HepG2 (cell line): ENCODE data around the gene CMC1. TPM values are rescaled to one million over a fixed set of nuclear protein-coding genes. Genes with fewer than 3 reads are reported as not detected.

ENCODE experiments used
- ARHGAP35 ChIP-seq: sonication (generic); formaldehyde crosslinking; IDR thresholded peaks from 2 replicates; pipeline ENCODE4 v1.9.0; 2022; ENCODE audit warnings: mild to moderate bottlenecking, inconsistent platforms, moderate library complexity, missing genetic modification reagents, borderline replicate concordance
- CBX2 ChIP-seq, 2 experiments: fragments of 200-600 bp in 1 of 2; sonication (generic); formaldehyde crosslinking in 1 of 2; IDR thresholded peaks; 2 replicates each; pipeline versions ENCODE4 v1.7.0 to v1.8.1; 2018 to 2022; ENCODE audit warnings: low read depth in 2 of 2, low read length in 1 of 2, mild to moderate bottlenecking in 1 of 2, missing genetic modification reagents in 1 of 2
- KDM2A ChIP-seq: sonication (generic); formaldehyde crosslinking; IDR thresholded peaks from 2 replicates; pipeline ENCODE4 v1.4.0; 2020; ENCODE audit warnings: low read depth, missing genetic modification reagents, borderline replicate concordance
- KDM5A ChIP-seq: fragments of 200-600 bp; sonication (generic); IDR thresholded peaks from 2 replicates; pipeline ENCODE4 v1.7.0; 2018; ENCODE audit warnings: antibody characterized with exemption, mild to moderate bottlenecking, low read length, borderline replicate concordance
- KLF9 ChIP-seq: IDR thresholded peaks from 2 replicates; pipeline ENCODE4 v1.6.1; 2016; ENCODE audit warnings: low read depth
- LCORL ChIP-seq, 2 experiments: fragments of 450-650 bp in 1 of 2; sonication (generic) in 1 of 2; formaldehyde crosslinking in 1 of 2; IDR thresholded peaks; 2 replicates each; pipeline versions ENCODE4 v1.5.0 to v1.6.1; 2017 to 2020; ENCODE audit warnings: antibody characterized with exemption in 1 of 2, missing genetic modification reagents in 1 of 2
- MAFG ChIP-seq: sonication (generic); formaldehyde crosslinking; IDR thresholded peaks from 2 replicates; pipeline ENCODE4 v1.5.1; 2020; ENCODE audit warnings: mild to moderate bottlenecking, missing genetic modification reagents
- NFKB2 ChIP-seq: sonication (generic); formaldehyde crosslinking; IDR thresholded peaks from 2 replicates; pipeline ENCODE4 v1.4.0; 2020; ENCODE audit warnings: missing genetic modification reagents, borderline replicate concordance
- PTBP1 ChIP-seq: fragments of 200-400 bp; formaldehyde crosslinking; IDR thresholded peaks from 2 replicates; pipeline ENCODE4 v1.6.1; 2018; ENCODE audit warnings: low read length, low read depth; ENCODE audit not compliant: poor library complexity, severe bottlenecking
- RCOR2 ChIP-seq: IDR thresholded peaks from 2 replicates; pipeline ENCODE4 v1.6.1; 2016; ENCODE audit warnings: missing biosample characterization, missing genetic modification reagents
- SMAD1 ChIP-seq: sonication (generic); formaldehyde crosslinking; IDR thresholded peaks from 2 replicates; pipeline ENCODE4 v1.4.0; 2020; ENCODE audit warnings: missing genetic modification reagents, low read depth, mild to moderate bottlenecking, borderline replicate concordance
- SP2 ChIP-seq: sonication (generic); formaldehyde crosslinking; IDR thresholded peaks from 2 replicates; pipeline ENCODE4 v1.5.1; 2020; ENCODE audit warnings: mild to moderate bottlenecking, missing genetic modification reagents
- TOPORS ChIP-seq: sonication (generic); formaldehyde crosslinking; IDR thresholded peaks from 2 replicates; pipeline ENCODE4 v1.8.0; 2023; ENCODE audit warnings: mild to moderate bottlenecking, missing genetic modification reagents
- ZNF501 ChIP-seq: sonication (generic); formaldehyde crosslinking; IDR thresholded peaks from 2 replicates; pipeline ENCODE4 v1.5.1; 2020; ENCODE audit warnings: mild to moderate bottlenecking, moderate library complexity, missing genetic modification reagents
- ZNF567 ChIP-seq: sonication (generic); formaldehyde crosslinking; IDR thresholded peaks from 2 replicates; pipeline ENCODE4 v1.8.1; 2023; ENCODE audit warnings: mild to moderate bottlenecking, missing genetic modification reagents, borderline replicate concordance
- polyA plus RNA-seq, 8 experiments: library from polyadenylated mRNA; depleted of rRNA in 3 of 8; stranded (reverse) in 7 of 8; unstranded in 1 of 8; fragments of >200 nt; fragmentation: Illumina TruSeq in 4 of 8; extraction: Trizol in 4 of 8; gene quantifications; 2 replicates each; pipeline versions ENCODE4 v1.2.1 to v1.2.3, GENCODE V29; 2011 to 2016; ENCODE audit warnings: low read depth in 4 of 8, missing spikeins in 1 of 8, mixed read lengths in 1 of 8; ENCODE audit not compliant: insufficient read depth in 1 of 8
- total RNA-seq, 5 experiments: library from RNA; depleted of rRNA; stranded (reverse); fragments of >200 nt; fragmentation: Illumina TruSeq; extraction: Trizol; gene quantifications; 2 replicates each; pipeline ENCODE4 v1.2.3, GENCODE V29; 2016; ENCODE audit warnings: low read depth in 1 of 5
- TF ChIP-seq, protein P1 (sequence below): IDR thresholded peaks from 2 replicates; pipeline ENCODE4 v1.6.1; 2016; ENCODE audit warnings: missing compliant biosample characterization, missing genetic modification reagents, borderline replicate concordance
- TF ChIP-seq, protein P2 (sequence below): sonication (generic); formaldehyde crosslinking; IDR thresholded peaks from 2 replicates; pipeline ENCODE4 v1.5.1; 2020; ENCODE audit warnings: missing genetic modification reagents, mild to moderate bottlenecking, borderline replicate concordance
- TF ChIP-seq, protein P3 (sequence below): IDR thresholded peaks from 2 replicates; pipeline ENCODE4 v1.6.1; 2016; ENCODE audit warnings: low read depth, borderline replicate concordance

The CMC1 gene
- total and polyA plus RNA-seq, 2 of the 13 experiments (the other 11 are each of a cell fraction or from before 2014, with no cell fraction given): 22.1 to 29.5 TPM

DNA sequence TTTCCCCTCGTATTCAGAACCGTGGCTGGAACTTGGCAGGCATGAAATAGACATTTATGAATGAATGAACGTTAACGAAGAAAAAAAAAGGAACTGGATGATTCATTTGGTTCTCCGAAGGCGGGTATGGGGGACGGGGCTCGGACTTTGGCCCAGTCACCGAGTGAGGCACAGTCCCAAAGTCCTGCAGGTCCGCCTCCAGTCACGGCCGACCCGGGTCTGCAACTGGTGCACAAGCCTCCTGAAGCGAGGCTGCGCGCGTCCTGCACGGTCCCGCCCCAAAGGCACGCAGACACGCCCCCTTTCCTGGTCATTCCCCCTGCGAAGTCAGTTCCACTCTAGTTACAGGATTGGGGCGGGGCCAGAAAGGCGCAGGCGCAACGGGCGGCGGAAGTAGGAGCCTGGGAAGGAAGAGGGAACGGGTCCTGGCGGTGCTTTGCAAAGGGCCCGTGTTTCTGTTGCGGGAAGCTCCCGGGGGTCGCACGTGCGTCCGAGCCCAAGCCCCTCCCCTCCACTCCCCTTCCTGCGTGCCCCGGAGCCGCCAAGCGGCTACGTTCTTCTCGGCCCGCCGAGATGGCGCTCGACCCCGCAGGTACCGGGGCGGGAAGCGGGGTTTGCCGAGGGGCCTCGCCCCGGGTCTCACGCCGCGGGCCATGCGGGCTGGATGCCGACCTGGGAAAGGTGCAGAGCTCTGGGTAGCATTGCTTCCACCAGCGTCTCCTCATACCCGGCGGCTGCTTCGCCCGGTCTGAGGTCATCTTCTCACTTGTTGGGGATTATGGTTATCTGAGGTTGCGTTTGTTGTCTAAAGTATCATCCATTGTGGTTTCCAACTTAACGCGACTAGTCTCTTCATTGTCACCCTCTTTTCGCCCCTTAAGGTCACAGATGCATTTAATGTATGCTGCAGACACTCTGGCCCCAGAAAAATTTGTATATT, at the start of gene CMC1 (continued):
- TF ChIP-seq, protein P1, sequence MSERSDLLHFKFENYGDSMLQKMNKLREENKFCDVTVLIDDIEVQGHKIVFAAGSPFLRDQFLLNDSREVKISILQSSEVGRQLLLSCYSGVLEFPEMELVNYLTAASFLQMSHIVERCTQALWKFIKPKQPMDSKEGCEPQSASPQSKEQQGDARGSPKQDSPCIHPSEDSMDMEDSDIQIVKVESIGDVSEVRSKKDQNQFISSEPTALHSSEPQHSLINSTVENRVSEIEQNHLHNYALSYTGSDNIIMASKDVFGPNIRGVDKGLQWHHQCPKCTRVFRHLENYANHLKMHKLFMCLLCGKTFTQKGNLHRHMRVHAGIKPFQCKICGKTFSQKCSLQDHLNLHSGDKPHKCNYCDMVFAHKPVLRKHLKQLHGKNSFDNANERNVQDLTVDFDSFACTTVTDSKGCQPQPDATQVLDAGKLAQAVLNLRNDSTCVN (CRISPR knock-in tag): no peak; the same call in 1 of the 2 replicates
- TF ChIP-seq KDM2A (CRISPR knock-in tag) (peak; percentile 95), NFKB2 (CRISPR knock-in tag) (peak; percentile 98; the same call in 1 of the 2 replicates), ZNF501 (CRISPR knock-in tag) (peak; percentile 98), CBX2 (IDR thresholded peaks at IDR 0.05; ENCODE audit: low read depth, low read length) (no peak), CBX2 (CRISPR knock-in tag; IDR thresholded peaks at IDR 0.05; ENCODE audit: low read depth) (peak; percentile 60; the same call in 1 of the 2 replicates), SP2 (CRISPR knock-in tag) (peak; percentile 44), ZNF567 (CRISPR knock-in tag) (peak; percentile 58; the same call in 1 of the 2 replicates), TOPORS (CRISPR knock-in tag) (peak; percentile 74), LCORL (IDR thresholded peaks at IDR 0.05) (no peak), LCORL (CRISPR knock-in tag; IDR thresholded peaks at IDR 0.05) (peak; percentile 95), MAFG (peak; percentile 47; the same call in 1 of the 2 replicates), KDM5A (0 out of 2 replicates have a peak, but pooled peaks have one; percentile 34), ARHGAP35 (CRISPR knock-in tag) (peak; percentile 67), KLF9 (CRISPR knock-in tag) (peak; percentile 87; the same call in 1 of the 2 replicates), RCOR2 (CRISPR knock-in tag) (no peak), PTBP1 (no peak), SMAD1 (CRISPR knock-in tag) (0 out of 2 replicates have a peak, but pooled peaks have one; percentile 33)
- TF ChIP-seq, protein P2, sequence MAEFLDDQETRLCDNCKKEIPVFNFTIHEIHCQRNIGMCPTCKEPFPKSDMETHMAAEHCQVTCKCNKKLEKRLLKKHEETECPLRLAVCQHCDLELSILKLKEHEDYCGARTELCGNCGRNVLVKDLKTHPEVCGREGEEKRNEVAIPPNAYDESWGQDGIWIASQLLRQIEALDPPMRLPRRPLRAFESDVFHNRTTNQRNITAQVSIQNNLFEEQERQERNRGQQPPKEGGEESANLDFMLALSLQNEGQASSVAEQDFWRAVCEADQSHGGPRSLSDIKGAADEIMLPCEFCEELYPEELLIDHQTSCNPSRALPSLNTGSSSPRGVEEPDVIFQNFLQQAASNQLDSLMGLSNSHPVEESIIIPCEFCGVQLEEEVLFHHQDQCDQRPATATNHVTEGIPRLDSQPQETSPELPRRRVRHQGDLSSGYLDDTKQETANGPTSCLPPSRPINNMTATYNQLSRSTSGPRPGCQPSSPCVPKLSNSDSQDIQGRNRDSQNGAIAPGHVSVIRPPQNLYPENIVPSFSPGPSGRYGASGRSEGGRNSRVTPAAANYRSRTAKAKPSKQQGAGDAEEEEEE (CRISPR knock-in tag): no peak
- TF ChIP-seq, protein P3, sequence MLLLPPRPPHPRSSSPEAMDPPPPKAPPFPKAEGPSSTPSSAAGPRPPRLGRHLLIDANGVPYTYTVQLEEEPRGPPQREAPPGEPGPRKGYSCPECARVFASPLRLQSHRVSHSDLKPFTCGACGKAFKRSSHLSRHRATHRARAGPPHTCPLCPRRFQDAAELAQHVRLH (CRISPR knock-in tag): peak; percentile 88
